DMS53 treated with DMSO at 0.1 percent for 48 hours (cell line): ENCODE data around the gene FANCG.

Experiments used
- DNase-seq: peaks from one replicate; lab custom pipeline; 2025; ENCODE audit not compliant: unreplicated experiment; lab: John Stamatoyannopoulos, UW

The FANCG gene

DNA sequence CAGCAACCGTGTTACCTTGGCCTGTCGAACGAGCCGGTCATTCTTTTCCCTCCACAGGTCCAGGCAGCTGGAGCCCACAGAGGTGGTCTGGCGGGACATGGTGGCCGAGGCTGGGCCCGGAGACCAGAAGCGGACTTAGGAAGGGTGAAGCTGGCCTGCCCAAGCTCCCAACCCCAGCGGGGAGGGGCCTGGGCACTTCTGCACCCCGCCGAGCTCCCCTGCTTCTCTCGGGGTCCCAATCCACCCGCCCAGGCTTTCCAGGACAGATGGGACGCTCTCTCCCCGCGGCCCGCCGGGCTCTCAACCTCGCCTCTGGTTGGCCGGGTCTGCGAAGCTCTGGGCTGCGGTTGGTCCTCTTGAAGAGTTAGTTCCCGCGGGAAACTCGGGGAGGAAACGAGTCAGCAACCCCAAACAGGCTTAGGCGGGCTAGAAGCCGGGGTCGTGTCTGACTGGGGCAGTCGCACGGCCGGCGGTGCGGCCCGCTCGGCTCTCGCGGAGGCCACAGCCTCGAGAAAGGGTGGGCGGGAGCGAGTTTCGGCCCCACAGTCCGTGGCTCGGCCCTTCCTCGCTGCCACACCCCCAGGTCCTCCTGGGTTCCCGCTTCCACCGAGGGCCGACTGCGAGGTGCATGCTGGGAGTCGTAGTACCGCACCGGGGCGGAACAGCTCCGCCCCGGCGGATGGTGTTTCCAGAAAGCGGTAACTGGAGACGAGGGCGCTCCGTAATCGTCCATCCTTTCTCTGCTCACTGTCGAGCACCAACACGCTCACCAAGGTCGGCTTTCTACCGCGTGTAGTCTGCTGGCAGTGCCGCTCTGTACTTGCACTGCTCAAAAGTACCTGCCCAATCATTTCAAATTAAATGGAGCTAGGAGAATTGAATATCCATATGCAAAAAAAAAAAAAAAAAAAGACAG, at the start of gene FANCG:
TSS of gene FANCG (minus strand) at position 517 of the 916 bp plus-strand sequence. CDS start at position 99, 418 bp downstream.
- DNase-seq: peak; percentile 82

- peak; percentile 75 for DNase-seq
These were observed 37.3 kb upstream of the FANCG start for GRCh38 chr9:35116898-35117551.

DNA sequence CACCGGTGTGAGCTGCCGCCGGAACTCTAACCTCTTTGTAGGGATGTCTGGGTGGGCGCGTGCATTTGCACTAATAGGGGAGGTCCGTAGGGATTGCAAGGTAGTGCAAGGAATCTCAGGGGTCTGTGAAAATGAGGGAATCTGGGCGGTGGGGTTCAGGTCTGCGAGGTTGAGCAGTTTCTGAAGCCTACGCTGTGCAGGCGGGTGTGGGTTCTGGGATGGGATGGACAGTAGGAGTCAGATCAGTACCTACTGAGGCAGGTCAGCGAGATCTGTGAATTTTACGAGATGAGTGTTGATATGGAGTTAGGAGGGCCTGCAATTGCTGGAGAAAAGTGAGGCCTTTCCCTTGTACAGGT, 36.8 kb upstream of the FANCG start:
- DNase-seq: no peak

- peak; percentile 89 for DNase-seq
These were observed 36.2 kb upstream of the FANCG start, which contains the start of gene ATOSB for GRCh38 chr9:35115680-35116538. Gene ATOSB (minus strand): TSS chr9:35115862. CDS start chr9:35108274, 7,588 bp downstream.

- DNase-seq: peak; percentile 19
These were observed 35.3 kb upstream of the FANCG start for GRCh38 chr9:35114840-35115628.

DNA sequence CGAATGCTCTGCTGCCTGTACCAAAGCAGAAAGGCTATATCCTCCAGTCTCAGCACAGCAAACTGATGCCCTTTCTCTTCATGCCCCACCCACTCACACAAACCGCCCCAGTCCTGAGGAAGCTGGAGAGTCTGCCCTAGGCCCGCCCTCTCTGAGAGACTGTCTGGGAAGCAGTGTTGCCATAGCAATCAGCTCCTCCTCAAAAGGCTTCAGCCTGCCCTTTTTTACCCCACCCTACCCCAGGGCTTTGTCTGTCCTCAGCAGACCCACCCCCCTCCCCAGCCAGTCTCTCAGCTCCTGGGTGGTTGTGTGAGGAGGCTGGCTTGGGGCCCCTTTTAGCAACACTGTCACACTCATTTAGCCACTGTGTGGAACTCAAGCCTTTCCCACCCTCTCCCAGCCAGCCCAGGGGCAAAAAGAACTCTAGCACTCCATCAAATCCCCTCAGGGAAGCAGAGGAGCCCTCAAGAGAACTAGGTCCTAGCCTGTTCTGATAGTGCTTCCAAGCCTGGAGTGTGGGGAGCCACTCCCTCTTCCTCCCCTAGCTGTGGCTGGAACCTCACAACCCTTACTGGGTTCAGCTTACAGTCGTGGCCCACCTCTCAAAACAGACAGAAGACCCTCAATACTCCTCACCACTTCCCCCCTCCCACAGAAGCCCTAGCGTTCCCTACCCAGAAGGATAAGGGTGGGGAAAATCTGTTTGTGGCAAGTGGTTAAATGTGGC, 34.5 kb upstream of the FANCG start:
- DNase-seq: peak; percentile 2

DNA sequence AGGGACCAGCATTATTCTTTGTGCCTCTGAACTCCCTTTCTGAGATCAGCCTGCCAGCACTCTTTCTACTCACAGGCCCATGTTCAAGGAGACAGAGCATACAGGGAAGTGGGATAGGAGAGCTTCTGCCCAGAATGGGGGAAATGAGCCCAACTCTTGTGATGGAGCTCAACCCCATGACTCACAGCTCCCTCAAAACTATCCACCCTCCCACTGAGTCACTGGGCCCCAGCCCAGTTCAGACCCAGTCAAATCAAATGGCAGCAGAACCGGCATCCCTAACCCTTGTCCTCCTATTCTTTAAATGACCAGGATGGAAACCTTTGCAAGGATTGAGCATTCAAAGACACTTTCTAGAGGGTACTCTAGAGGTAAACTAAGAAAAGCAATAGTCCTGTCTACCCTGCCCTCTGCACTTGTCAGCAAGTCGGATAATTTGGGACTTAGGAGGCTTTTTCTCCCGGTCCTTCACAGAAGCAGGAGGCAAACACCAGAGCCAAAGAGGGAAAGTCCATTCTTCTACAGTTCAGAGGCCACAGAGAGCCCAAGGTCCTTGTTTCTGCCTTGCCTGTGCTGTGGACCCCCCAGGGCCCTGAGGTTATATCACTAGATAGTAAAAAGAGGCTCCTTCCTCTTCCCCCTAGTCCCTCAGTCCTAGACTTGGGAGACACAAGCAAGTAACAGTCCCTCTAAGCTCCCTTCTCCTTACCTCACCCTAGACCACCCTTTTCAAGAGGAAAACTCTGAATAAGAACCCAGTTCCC, 32.7 kb upstream of the FANCG start:
- DNase-seq: no peak

- DNase-seq: peak; percentile 86
These were observed 31.5 kb upstream of the FANCG start for GRCh38 chr9:35111001-35111933.

DNA sequence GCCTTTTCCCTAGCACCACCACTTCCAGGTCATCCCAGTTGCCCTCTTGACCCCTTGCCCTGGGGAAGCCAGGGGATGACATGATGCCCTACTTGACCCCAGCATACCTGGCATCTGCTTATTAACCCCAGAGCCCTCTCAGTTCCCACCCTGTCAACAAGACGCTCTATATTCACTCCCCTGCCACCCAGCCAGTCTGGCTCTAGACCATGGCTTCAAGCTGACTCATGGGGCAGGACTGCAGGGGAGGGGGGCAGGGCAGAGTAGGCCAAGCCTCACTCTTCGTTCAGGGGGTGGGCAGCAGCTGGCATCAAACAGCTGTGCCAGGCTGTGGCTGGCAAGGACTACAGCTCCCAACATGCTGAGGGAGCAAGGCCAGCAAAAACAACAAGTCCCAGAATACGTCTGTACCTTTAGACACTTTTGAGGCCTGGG, 30.6 kb upstream of the FANCG start:
- no peak for DNase-seq

- DNase-seq: no peak
These were observed 29.3 kb upstream of the FANCG start for GRCh38 chr9:35108946-35109575.

- DNase-seq: no peak
These were observed 28.7 kb upstream of the FANCG start for GRCh38 chr9:35108461-35108860.

- no peak for DNase-seq
These were observed 27.9 kb upstream of the FANCG start for GRCh38 chr9:35107297-35108290.

DNA sequence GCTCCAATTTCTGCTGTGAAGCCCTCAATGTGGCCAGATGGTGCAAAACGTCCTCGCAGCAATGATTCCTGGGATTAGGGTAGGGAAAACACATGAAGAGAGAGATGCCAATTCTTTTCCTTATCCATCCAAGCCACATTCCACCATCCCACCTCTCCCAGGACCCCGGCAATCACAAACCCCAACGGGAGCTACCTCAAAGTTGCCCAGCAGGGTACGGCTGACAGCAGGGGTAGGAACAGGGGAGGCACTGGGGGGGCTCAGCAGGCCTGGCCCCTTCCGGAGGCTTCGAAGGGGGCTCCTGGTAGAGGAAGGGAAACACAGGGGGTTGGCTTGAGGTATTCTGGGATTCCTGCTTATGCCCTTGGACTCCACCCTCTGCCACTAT, 26.6 kb upstream of the FANCG start:
- no peak for DNase-seq

DNA sequence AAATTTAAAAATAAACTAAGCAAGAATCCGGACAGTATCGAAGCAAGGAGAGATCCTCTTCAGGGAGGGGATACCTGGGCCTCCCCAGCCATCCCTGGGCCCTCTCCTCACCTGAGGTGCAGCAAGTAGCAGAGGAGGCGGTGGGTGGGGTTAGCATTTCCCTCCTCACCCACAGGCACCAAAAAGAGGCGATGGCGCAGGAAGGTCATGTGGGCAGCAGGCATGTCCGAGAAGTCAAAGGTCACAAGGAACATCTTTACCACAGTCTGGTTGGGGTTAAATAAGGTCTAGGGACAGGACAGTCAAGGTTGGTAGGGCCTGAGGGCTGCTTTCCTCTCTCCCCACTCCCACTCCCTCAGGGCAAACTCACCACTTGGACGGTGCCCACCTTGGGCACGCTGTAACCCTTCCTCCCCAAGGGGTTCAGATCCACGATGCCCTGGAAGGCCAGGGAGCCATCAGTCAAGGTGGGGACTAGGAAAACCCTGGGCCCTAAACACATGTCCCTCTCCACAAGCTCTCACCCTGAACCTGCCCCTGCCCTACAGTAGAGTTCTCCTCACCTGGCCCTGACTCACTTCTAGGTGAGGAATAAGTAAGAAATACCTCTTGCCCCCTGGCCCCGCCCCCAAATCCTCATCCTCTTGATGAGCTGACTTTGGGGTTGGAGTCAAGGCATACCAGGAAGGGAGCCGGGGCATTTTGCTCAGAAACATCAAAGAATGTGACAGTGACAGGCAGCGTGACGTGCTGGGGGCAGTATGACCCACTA, 26.0 kb upstream of the FANCG start:
- no peak for DNase-seq

DNA sequence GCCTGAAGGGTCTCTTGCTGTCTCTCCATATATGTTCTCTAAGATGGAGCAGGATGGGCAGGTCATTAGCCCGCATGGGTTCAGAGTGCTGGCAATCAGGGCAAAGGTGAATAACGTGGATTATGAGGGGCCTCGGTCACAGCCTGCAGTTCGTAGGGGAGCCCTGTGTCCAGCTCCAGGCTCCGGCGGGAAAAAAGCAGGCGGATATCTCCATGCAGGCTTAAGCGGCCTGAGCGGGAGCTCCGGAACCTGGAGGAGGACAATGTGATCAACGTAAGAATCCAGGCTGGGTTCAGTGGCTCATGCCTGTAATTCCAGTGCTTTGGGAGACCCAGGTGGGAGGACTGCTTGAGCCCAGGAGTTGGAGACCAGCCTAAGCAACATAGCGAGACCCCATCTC, 25.4 kb upstream of the FANCG start:
- no peak for DNase-seq

GRCh38 chr9:35104586-35104985, 24.8 kb upstream of the FANCG start:
- DNase-seq: no peak
